ENCODE data around the gene EFNA3. TPM values are rescaled to one million over a fixed set of nuclear protein-coding genes. Genes with fewer than 3 reads are reported as not detected.

Gene EFNA3
- total RNA-seq, 6 experiments from 2014 or later, result 0.25 to 0.87 (median 0.55) TPM

GRCh38 chr1:155050560-155051341 is 27.9 kb upstream of the EFNA3 start, which contains the start of gene ADAM15:
ADAM15 (plus strand) TSS chr1:155051316; CDS start chr1:155051387, 71 bp downstream.
- Mint-ChIP-seq H3K27ac (peak within 1 kb of the TSS; percentile 74), H3K4me1 (ENCODE audit: low read depth) (peaks cover 33% of the 10 kb centered on the region), H3K27me3 (ENCODE audit: insufficient read depth) (no peaks in the 10 kb centered on the region; the same call in 1 of the 2 replicates), H3K4me3 (peak within 1 kb of the TSS; percentile 89), H3K9me3 (no peaks in the 10 kb centered on the region), H3K36me3 (ENCODE audit: low read depth) (0 out of 2 replicates have a peak, but pooled peaks cover 3% of the 10 kb centered on the region)
- TF ChIP-seq CTCF (IDR thresholded peaks at IDR 0.05), result peak; percentile 93
- peak; percentile 47 for DNase-seq

DNA sequence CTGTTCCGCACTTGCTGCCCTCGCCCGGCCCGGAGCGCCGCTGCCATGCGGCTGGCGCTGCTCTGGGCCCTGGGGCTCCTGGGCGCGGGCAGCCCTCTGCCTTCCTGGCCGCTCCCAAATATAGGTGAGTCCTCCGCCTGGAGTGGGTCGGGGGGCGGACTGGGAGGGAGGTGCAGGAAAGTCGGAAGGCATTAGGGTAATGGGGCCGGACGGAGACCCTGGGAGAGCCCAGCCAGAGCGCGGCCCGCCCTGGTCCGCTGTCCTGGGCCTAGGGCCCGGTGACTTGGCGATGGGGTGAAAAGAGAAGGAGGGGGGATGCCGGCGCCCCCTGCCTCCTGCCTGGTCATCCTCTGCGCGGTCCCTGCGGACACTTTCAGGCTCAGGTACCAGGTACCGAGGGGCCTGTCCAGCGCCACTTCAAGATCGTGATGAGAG is 27.3 kb upstream of the EFNA3 start:
- Mint-ChIP-seq H3K9me3 (no peaks in the 10 kb centered on the region), H3K27me3 (ENCODE audit: insufficient read depth) (no peaks in the 10 kb centered on the region; the same call in 1 of the 2 replicates), H3K4me3 (peak overlapping the region; percentile 89), H3K36me3 (ENCODE audit: low read depth) (0 out of 2 replicates have a peak, but pooled peaks cover 9% of the 10 kb centered on the region), H3K27ac (0 out of 2 replicates have a peak overlapping the region, but pooled peaks have one; percentile 33), H3K4me1 (ENCODE audit: low read depth) (peaks cover 30% of the 10 kb centered on the region)
- TF ChIP-seq CTCF (IDR thresholded peaks at IDR 0.05), result no peak
- no peak for DNase-seq

GRCh38 chr1:155051777-155052398 is 26.7 kb upstream of the EFNA3 start:
- TF ChIP-seq CTCF (IDR thresholded peaks at IDR 0.05), result no peak
- H3K36me3 Mint-ChIP-seq (ENCODE audit: low read depth), result 0 out of 2 replicates have a peak, but pooled peaks cover 10% of the 10 kb centered on the region
- H3K9me3 Mint-ChIP-seq, result no peaks in the 10 kb centered on the region
- peak overlapping the region; percentile 33; the same call in 1 of the 2 replicates for H3K27ac Mint-ChIP-seq
- peaks cover 30% of the 10 kb centered on the region for H3K4me1 Mint-ChIP-seq (ENCODE audit: low read depth)
- peak overlapping the region; percentile 89 for H3K4me3 Mint-ChIP-seq
- peak; percentile 11 for DNase-seq
- H3K27me3 Mint-ChIP-seq (ENCODE audit: insufficient read depth), result no peaks in the 10 kb centered on the region; the same call in 1 of the 2 replicates

GRCh38 chr1:155052439-155053395 is 25.9 kb upstream of the EFNA3 start:
- peak; percentile 65 for TF ChIP-seq CTCF (IDR thresholded peaks at IDR 0.05)
- no peak for DNase-seq
- 0 out of 2 replicates have a peak, but pooled peaks cover 10% of the 10 kb centered on the region for H3K36me3 Mint-ChIP-seq (ENCODE audit: low read depth)
- H3K27ac Mint-ChIP-seq, result peak overlapping the region; percentile 33; the same call in 1 of the 2 replicates
- no peaks in the 10 kb centered on the region; the same call in 1 of the 2 replicates for H3K27me3 Mint-ChIP-seq (ENCODE audit: insufficient read depth)
- H3K4me1 Mint-ChIP-seq (ENCODE audit: low read depth), result peaks cover 30% of the 10 kb centered on the region
- no peaks in the 10 kb centered on the region for H3K9me3 Mint-ChIP-seq
- H3K4me3 Mint-ChIP-seq, result peak overlapping the region; percentile 89
